ENCODE data around the gene ADGRF3. TPM values are rescaled to one million over a fixed set of nuclear protein-coding genes. Genes with fewer than 3 reads are reported as not detected.

ADGRF3 gene
- polyA plus RNA-seq, 1 of the 3 experiments (the other 2 are of a cell fraction) = 0.31 TPM

GRCh38 chr2:26284132-26284531, 62.5 kb downstream of the ADGRF3 start:
- no peaks in the 10 kb centered on the region for H3K9me3 ChIP-seq
- no peak overlapping the region for H2AFZ ChIP-seq (ENCODE audit: low read depth)
- no peaks in the 10 kb centered on the region for H4K20me1 ChIP-seq (ENCODE audit: insufficient read depth)
- H3K4me3 ChIP-seq (ENCODE audit: low read depth in 2 of 2, low read length in 1 of 2) = no peak overlapping the region
- TF ChIP-seq FOSL2 (IDR thresholded peaks at IDR 0.05; ENCODE audit: borderline replicate concordance, low read depth) (peak; percentile 53), MXI1 (IDR thresholded peaks at IDR 0.05; ENCODE audit: low read depth, low read length) (no peak)
- H3K9me2 ChIP-seq = no peaks in the 10 kb centered on the region
- peaks cover 4% of the 10 kb centered on the region for H3F3A ChIP-seq (replicated peaks; ENCODE audit: insufficient read depth)
- no peaks in the 10 kb centered on the region for H3K4me1 ChIP-seq (ENCODE audit: control insufficient read depth in 1 of 2, insufficient read depth in 2 of 2, low read depth in 1 of 2, low read length in 1 of 2)
- H3K36me3 ChIP-seq (replicated peaks in 1 of 2; ENCODE audit: control insufficient read depth in 1 of 2, insufficient read depth in 2 of 2, low read length in 1 of 2) = peaks cover 61 to 73% of the 10 kb centered on the region in 2 experiments
- CTCF ChIA-PET = interaction anchor here (0.6 to 1.3 kb wide), 6 partner anchors 21 to 294 kb away, joined by 3 read pairs; no protein-coding TSS in a partner anchor
- H3K9ac ChIP-seq = no peak overlapping the region
- WGBS (ENCODE audit: low lambda C conversion rate) = 74% methylated on average over 3 of the region's 3 CpGs
- H3K79me2 ChIP-seq (ENCODE audit: insufficient read depth) = no peaks in the 10 kb centered on the region
- POLR2A ChIA-PET = no interaction called here
- no peaks in the 10 kb centered on the region for H3K27me3 ChIP-seq (ENCODE audit: insufficient read depth)
- no peak for DNase-seq
- no peak overlapping the region for H3K27ac ChIP-seq (ENCODE audit: low read depth in 2 of 2, low read length in 1 of 2)
- H3K4me2 ChIP-seq = no peak overlapping the region

GRCh38 chr2:26283606-26284005, 63.0 kb downstream of the ADGRF3 start:
- DNase-seq = no peak
- Histone ChIP-seq H3K27me3 (ENCODE audit: insufficient read depth) (no peaks in the 10 kb centered on the region), H3K27ac (ENCODE audit: low read depth in 2 of 2, low read length in 1 of 2) (no peak overlapping the region), H3K4me1 (ENCODE audit: control insufficient read depth in 1 of 2, insufficient read depth in 2 of 2, low read depth in 1 of 2, low read length in 1 of 2) (no peaks in the 10 kb centered on the region), H3K4me2 (no peak overlapping the region), H4K20me1 (ENCODE audit: insufficient read depth) (no peaks in the 10 kb centered on the region), H3K4me3 (ENCODE audit: low read depth in 2 of 2, low read length in 1 of 2) (no peak overlapping the region), H3K9me3 (no peaks in the 10 kb centered on the region), H3K9ac (no peak overlapping the region), H3K9me2 (no peaks in the 10 kb centered on the region), H2AFZ (ENCODE audit: low read depth) (no peak overlapping the region), H3K36me3 (replicated peaks in 1 of 2; ENCODE audit: control insufficient read depth in 1 of 2, insufficient read depth in 2 of 2, low read length in 1 of 2) (peaks cover 67 to 76% of the 10 kb centered on the region in 2 experiments), H3K79me2 (ENCODE audit: insufficient read depth) (no peaks in the 10 kb centered on the region), H3F3A (replicated peaks; ENCODE audit: insufficient read depth) (peaks cover 4% of the 10 kb centered on the region)
- WGBS (ENCODE audit: low lambda C conversion rate) = 92% methylated on average over 2 of the region's 2 CpGs
- TF ChIP-seq TAF1 (IDR thresholded peaks at IDR 0.05; ENCODE audit: borderline replicate concordance, low read depth, low read length) (no peak), PBX3 (IDR thresholded peaks at IDR 0.05) (no peak)
- POLR2A ChIA-PET = no interaction called here
- CTCF ChIA-PET = interaction anchor here (0.6 to 1.3 kb wide), 6 partner anchors 20 to 294 kb away, joined by 3 read pairs; no protein-coding TSS in a partner anchor

GRCh38 chr2:26281226-26281625, 65.4 kb downstream of the ADGRF3 start:
- H3K9ac ChIP-seq = no peak overlapping the region
- H3F3A ChIP-seq (replicated peaks; ENCODE audit: insufficient read depth) = peaks cover 4% of the 10 kb centered on the region
- H3K9me3 ChIP-seq = no peaks in the 10 kb centered on the region
- H3K27me3 ChIP-seq (ENCODE audit: insufficient read depth) = no peaks in the 10 kb centered on the region
- TF ChIP-seq GATA2 (CRISPR knock-in tag; IDR thresholded peaks at IDR 0.05) = no peak
- TF ChIP-seq RXRA (IDR thresholded peaks at IDR 0.05; ENCODE audit: borderline replicate concordance, low read depth) = no peak
- TF ChIP-seq REST (IDR thresholded peaks at IDR 0.05; ENCODE audit: low read depth, low read length) = no peak
- TF ChIP-seq RCOR1 (IDR thresholded peaks at IDR 0.05; ENCODE audit: low read length) = no peak
- TF ChIP-seq SIN3A (IDR thresholded peaks at IDR 0.05; ENCODE audit: borderline replicate concordance, low read depth, low read length) = no peak
- no peak for TF ChIP-seq NFIC (IDR thresholded peaks at IDR 0.05; ENCODE audit: borderline replicate concordance)
- no peak for TF ChIP-seq FOXJ3 (CRISPR knock-in tag; IDR thresholded peaks at IDR 0.05)
- no peak for DNase-seq
- H4K20me1 ChIP-seq (ENCODE audit: insufficient read depth) = no peaks in the 10 kb centered on the region
- H3K4me1 ChIP-seq (ENCODE audit: control insufficient read depth in 1 of 2, insufficient read depth in 2 of 2, low read depth in 1 of 2, low read length in 1 of 2) = no peaks in the 10 kb centered on the region; a peak in 2 of 4 replicates
- WGBS (ENCODE audit: low lambda C conversion rate) = 54% methylated on average over 2 of the region's 2 CpGs
- no peak overlapping the region for H3K4me3 ChIP-seq (ENCODE audit: low read depth in 2 of 2, low read length in 1 of 2)
- no peak overlapping the region for H3K27ac ChIP-seq (ENCODE audit: low read depth in 2 of 2, low read length in 1 of 2)
- no peaks in the 10 kb centered on the region for H3K79me2 ChIP-seq (ENCODE audit: insufficient read depth)
- H3K36me3 ChIP-seq (replicated peaks in 1 of 2; ENCODE audit: control insufficient read depth in 1 of 2, insufficient read depth in 2 of 2, low read length in 1 of 2) = peaks cover 74 to 75% of the 10 kb centered on the region in 2 experiments
- no peak overlapping the region for H3K4me2 ChIP-seq
- no peak overlapping the region for H2AFZ ChIP-seq (ENCODE audit: low read depth)
- POLR2A ChIA-PET = no interaction called here
- CTCF ChIA-PET = no interaction called here
- H3K9me2 ChIP-seq = no peaks in the 10 kb centered on the region

All from SK-N-SH (cell line).